ENCODE data around the gene IQCF6. TPM values are rescaled to one million over a fixed set of nuclear protein-coding genes. Genes with fewer than 3 reads are reported as not detected.
A peak's percentile ranks its signal among the peaks of the same experiment; 100 is the strongest.
"Not testable (repeated sequence)": the region's sequence is repeated elsewhere in the genome, so short reads cannot be mapped to it uniquely, and the experiment has no call there.

Gene IQCF6
- total and polyA plus RNA-seq, 12 donors, result not detected

DNA sequence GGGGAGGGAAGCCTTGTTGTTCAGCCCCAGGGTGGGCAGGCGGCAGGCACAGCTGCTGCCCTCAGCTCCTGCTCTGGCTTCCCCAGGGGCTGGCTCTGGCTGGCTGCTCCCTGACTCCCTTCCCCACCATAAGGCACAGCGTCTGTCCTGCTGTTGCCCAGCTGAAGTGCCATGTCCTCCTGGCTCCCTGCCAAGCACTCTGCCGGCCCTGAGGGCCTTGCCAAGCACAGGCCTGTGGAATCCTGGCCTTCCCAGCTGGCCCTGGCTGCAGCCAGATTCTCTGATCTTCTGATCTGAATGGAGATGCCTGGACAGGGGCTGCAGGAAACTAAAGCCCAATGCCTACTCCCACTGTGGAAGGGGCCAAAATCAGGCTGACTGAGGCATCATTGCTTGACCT lies 1.1 kb downstream of the IQCF6 start:
- WGBS, 4 donors, result 37 to 45% (median 45%) methylated on average over 2 to 3 of the region's 3 CpGs; no CpG with 5 or more reads in 1 of the 4 donors
- no peaks in the 10 kb centered on the region for H3K9me3 ChIP-seq (replicated peaks in 1 of 3)
- no peak overlapping the region for H3K27ac ChIP-seq
- peak; percentile 57 to 82 (median 72) for DNase-seq
- H3K4me1 ChIP-seq (replicated peaks in 1 of 2), result no peaks in the 10 kb centered on the region
- peaks cover 3% of the 10 kb centered on the region for H3K27me3 ChIP-seq
- TF ChIP-seq, protein P1, sequence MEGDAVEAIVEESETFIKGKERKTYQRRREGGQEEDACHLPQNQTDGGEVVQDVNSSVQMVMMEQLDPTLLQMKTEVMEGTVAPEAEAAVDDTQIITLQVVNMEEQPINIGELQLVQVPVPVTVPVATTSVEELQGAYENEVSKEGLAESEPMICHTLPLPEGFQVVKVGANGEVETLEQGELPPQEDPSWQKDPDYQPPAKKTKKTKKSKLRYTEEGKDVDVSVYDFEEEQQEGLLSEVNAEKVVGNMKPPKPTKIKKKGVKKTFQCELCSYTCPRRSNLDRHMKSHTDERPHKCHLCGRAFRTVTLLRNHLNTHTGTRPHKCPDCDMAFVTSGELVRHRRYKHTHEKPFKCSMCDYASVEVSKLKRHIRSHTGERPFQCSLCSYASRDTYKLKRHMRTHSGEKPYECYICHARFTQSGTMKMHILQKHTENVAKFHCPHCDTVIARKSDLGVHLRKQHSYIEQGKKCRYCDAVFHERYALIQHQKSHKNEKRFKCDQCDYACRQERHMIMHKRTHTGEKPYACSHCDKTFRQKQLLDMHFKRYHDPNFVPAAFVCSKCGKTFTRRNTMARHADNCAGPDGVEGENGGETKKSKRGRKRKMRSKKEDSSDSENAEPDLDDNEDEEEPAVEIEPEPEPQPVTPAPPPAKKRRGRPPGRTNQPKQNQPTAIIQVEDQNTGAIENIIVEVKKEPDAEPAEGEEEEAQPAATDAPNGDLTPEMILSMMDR (IDR thresholded peaks at IDR 0.05), result no peak
- TF ChIP-seq POLR2A (IDR thresholded peaks at IDR 0.05), result no peak
- no peak overlapping the region for H3K4me3 ChIP-seq
- no peaks in the 10 kb centered on the region for H3K36me3 ChIP-seq (replicated peaks in 1 of 2)
- intact Hi-C loops (cut with DNase I), result no loop called here

DNA sequence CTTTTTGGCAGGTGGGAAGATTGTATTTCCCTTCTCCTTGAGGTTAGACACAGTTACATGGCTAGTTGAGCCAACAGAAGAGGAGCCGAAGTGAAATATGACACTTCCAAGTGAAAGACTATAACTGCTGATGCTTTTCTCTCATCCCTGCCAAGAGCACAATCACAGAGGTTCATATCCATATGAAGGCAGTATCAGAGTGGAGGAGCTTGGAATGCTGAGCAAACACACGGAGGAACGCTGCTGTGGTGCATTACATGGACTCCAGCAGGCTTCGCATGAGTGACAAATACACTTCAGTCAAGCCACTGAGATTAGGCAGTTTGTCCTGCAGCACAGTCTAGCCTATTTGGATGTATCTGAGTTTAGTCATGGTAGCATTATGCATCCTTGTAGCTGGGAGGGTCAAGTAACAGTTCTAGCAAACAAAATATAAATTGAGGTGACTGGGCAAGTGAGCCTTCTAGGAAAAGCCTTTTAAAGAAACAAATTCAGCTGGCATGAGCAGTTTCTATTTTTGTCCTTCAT lies 5.4 kb downstream of the IQCF6 start:
- WGBS, 4 donors, result 28 to 45% (median 39%) methylated on average over 4 of the region's 4 CpGs

DNA sequence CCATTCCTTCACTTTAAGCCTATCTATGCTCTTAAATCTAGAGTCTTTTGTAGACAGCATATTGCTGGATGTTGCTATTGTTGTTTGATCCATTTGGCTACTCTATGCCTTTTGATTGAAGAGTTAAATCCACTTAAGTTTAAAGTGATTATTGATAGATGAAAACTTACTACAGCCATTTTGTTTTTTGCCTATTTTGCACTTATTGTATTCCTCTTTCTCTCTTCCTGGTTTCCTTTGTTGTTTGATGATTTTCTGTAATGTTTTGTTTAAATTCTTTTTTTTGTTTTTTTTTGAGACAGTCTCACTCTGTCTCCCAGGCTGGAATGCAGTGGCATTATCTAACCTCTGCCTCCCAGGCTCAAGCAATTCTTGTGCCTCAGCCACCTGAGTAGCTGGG lies 19.8 kb downstream of the IQCF6 start:
- H3K4me1 ChIP-seq (replicated peaks in 1 of 2), result no peaks in the 10 kb centered on the region
- no peak for TF ChIP-seq POLR2A (IDR thresholded peaks at IDR 0.05)
- no peaks in the 10 kb centered on the region for H3K27me3 ChIP-seq
- H3K9me3 ChIP-seq (replicated peaks in 1 of 3), result no peaks in the 10 kb centered on the region
- no peaks in the 10 kb centered on the region for H3K36me3 ChIP-seq (replicated peaks in 1 of 2)
- H3K27ac ChIP-seq, result no peak overlapping the region
- no peak overlapping the region for H3K4me3 ChIP-seq
- DNase-seq, result no peak
- intact Hi-C loops (cut with DNase I), result no loop called here

More for the DNA sequence above, 5.4 kb downstream of the IQCF6 start:
- H3K36me3 ChIP-seq (replicated peaks in 1 of 2), result no peaks in the 10 kb centered on the region
- no peaks in the 10 kb centered on the region for H3K4me1 ChIP-seq (replicated peaks in 1 of 2)
- no peaks in the 10 kb centered on the region for H3K9me3 ChIP-seq (replicated peaks in 1 of 3)
- no peak for DNase-seq
- TF ChIP-seq, protein P1 (IDR thresholded peaks at IDR 0.05), result no peak
- TF ChIP-seq POLR2A (IDR thresholded peaks at IDR 0.05), result no peak
- peaks cover 3% of the 10 kb centered on the region for H3K27me3 ChIP-seq
- no peak overlapping the region for H3K27ac ChIP-seq
- H3K4me3 ChIP-seq, result no peak overlapping the region
- intact Hi-C loops (cut with DNase I), result no loop called here

DNA sequence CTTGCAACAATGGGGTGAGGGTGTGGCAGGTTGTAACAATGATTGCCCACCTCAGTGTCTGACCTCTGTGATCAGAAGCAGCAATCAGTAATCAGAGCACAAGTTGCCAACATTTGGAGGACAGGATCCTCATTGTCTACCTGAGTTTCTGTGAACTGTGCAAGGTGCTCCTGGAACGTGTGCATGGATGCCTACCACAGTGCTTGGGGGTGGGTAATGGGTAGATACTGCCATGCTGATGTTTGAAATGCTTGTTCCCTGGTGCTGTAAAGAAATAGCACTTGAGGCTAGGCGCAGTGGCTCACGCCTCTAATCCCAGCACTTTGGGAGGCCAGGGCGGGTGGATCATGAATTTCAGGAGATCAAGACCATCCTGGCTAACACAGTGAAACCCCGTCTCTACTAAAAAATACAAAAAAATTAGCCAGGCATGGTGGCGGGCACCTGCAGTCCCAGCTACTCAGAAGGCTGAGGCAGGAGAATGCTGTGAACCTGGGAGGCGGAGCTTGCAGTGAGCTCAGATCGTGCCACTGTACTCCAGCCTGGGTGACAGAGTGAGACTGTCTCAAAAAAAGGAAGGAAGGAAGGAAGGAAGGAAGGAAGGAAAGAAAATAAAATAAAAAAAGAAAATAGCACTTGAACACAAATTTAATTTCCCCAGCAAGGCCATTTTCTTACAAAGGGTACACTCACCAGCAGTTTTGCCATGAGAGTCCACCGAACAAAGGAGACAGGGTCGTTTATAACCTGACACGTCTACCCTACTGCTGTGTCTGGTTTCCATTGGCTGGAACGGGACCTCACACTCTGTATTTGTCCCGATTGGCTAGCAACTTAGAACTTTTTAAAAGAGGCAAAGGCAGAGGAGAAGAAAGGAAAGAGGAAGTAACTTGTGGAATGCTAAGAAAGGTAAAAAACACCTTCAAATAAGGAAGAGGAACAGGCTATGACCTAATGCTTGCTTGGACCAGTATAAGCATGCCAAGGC lies 25.0 kb downstream of the IQCF6 start:
- H3K27ac ChIP-seq; H3K27me3 ChIP-seq; intact Hi-C loops (cut with DNase I); H3K36me3 ChIP-seq (replicated peaks in 1 of 2); H3K4me3 ChIP-seq; H3K9me3 ChIP-seq (replicated peaks in 1 of 3); H3K4me1 ChIP-seq (replicated peaks in 1 of 2); DNase-seq: not testable (repeated sequence)
- WGBS, 4 donors, result 65 to 74% (median 68%) methylated on average over 13 of the region's 13 CpGs

DNA sequence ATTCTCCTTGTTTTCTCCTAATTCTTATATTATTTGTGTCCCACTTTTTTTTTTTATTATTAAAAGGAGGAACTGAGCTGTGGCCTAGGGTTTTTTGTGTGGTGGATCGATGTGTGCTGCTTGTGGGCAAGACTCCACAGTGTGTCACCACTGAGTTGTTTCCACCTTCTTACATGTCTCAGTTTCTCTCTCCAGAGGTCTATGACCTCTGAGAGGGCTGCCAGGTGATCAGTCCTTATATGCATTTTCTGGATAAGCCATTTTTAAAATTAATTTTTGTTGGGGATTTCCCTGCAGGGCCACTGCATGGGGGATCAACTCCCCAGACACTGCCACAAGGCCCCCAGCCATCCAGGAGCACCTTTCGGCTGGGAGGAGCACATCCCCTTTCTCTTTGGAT lies 27.8 kb downstream of the IQCF6 start:
- DNase-seq, result no peak
- no peaks in the 10 kb centered on the region for H3K9me3 ChIP-seq (replicated peaks in 1 of 3)
- H3K27ac ChIP-seq, result no peak overlapping the region
- intact Hi-C loops (cut with DNase I), result no loop called here
- no peak for TF ChIP-seq POLR2A (IDR thresholded peaks at IDR 0.05)
- TF ChIP-seq, protein P1 (IDR thresholded peaks at IDR 0.05), result no peak
- H3K4me1 ChIP-seq (replicated peaks in 1 of 2), result no peaks in the 10 kb centered on the region
- H3K36me3 ChIP-seq (replicated peaks in 1 of 2), result no peaks in the 10 kb centered on the region
- 60 to 84% (median 78%) methylated on average over 2 of the region's 2 CpGs for WGBS, 4 donors
- no peak overlapping the region for H3K4me3 ChIP-seq
- no peaks in the 10 kb centered on the region for H3K27me3 ChIP-seq
